K562 (cell line): ENCODE results near the gene ASAH2. TPM values are rescaled to one million over a fixed set of nuclear protein-coding genes. Genes with fewer than 3 reads are reported as not detected.

ENCODE experiments used
- ATAC-seq: fragments of 200-7000 bp; cut with Tn5 transposase; 3 replicates; pipeline ENCODE4 v1.9.1; 2020; ENCODE audit warnings: moderate library complexity
- BruUV-seq: library from RNA; stranded (reverse); fragments of 400-500 nt; replicated peaks from 2 replicates; lab custom pipeline; 2021; lab: Mats Ljungman, UMichigan
- CTCF ChIA-PET: fragments of 300-600 bp; formaldehyde crosslinking; extraction: SDS; loops from one replicate; lab custom pipeline; 2021; ENCODE audit warnings: low intra/inter-chr PET ratio; lab: Yijun Ruan, JAX
- POLR2A ChIA-PET: fragments of 300-600, 350-650 bp; sonication (Branson Sonifier 250); formaldehyde crosslinking; extraction: SDS; loops from one replicate; lab custom pipeline; 2021; ENCODE audit warnings: antibody characterized with exemption, inconsistent platforms; lab: Yijun Ruan, JAX
- DNase-seq, 4 experiments: peaks; one replicate each; pipeline versions ENCODE4 v3.0.0 to v3.0.0-alpha.2; 2011 to 2018; ENCODE audit warnings: low spot score in 3 of 4, mixed read lengths in 3 of 4; ENCODE audit errors: extremely low read depth in 1 of 4
- FAIRE-seq: peaks from 2 replicates; lab custom pipeline; 2011; peaks lifted over from hg19 to GRCh38; lab: Jason Lieb, UNC
- H2AFZ ChIP-seq: 2 replicates; pipeline ENCODE4 v1.6.0; 2011; ENCODE audit warnings: low read depth, low read length, control low read depth, inconsistent platforms
- H3K27ac ChIP-seq: fragments of 200-600 bp; 3 replicates; pipeline ENCODE4 v1.8.0; 2011; ENCODE audit warnings: low read depth, mild to moderate bottlenecking, control low read depth, inconsistent platforms, low read length, moderate library complexity, mixed read lengths; ENCODE audit errors: extremely low read depth
- H3K27me3 ChIP-seq, 2 experiments: fragments of 300-600 bp in 1 of 2; 2 replicates in 1 of 2; 3 replicates in 1 of 2; pipeline versions ENCODE4 v1.6.0 to v1.8.0; 2011; ENCODE audit warnings: inconsistent platforms in 2 of 2, low read length in 2 of 2, mild to moderate bottlenecking in 1 of 2, mixed read lengths in 1 of 2, moderate library complexity in 1 of 2; ENCODE audit not compliant: control insufficient read depth in 2 of 2, insufficient read depth in 2 of 2
- H3K36me3 ChIP-seq: fragments of 300-600 bp; 3 replicates; pipeline ENCODE4 v1.8.0; 2011; ENCODE audit warnings: mild to moderate bottlenecking, low read length, inconsistent platforms; ENCODE audit not compliant: control insufficient read depth, insufficient read depth
- H3K4me1 ChIP-seq, 2 experiments: fragments of 200-600 bp in 1 of 2; replicated peaks in 1 of 2; 2 replicates in 1 of 2; 3 replicates in 1 of 2; pipeline versions ENCODE4 v1.5.1 to v1.8.0; 2011; ENCODE audit warnings: inconsistent platforms in 2 of 2, low read length in 2 of 2, mild to moderate bottlenecking in 1 of 2, mixed read lengths in 1 of 2, moderate library complexity in 1 of 2; ENCODE audit not compliant: control insufficient read depth in 2 of 2, insufficient read depth in 2 of 2
- H3K4me2 ChIP-seq: 2 replicates; pipeline ENCODE4 v1.6.1; 2011; ENCODE audit warnings: low read length, control low read depth, inconsistent platforms, mixed read lengths; ENCODE audit not compliant: insufficient read depth
- H3K4me3 ChIP-seq: fragments of 200-600 bp; sonication (generic), shearing (Covaris generic); 2 replicates; pipeline ENCODE4 v1.5.1; 2016; ENCODE audit warnings: control low read depth, inconsistent platforms
- H3K79me2 ChIP-seq: fragments of 200-600 bp; 3 replicates; pipeline ENCODE4 v1.8.0; 2011; ENCODE audit warnings: low read length, inconsistent platforms; ENCODE audit not compliant: control insufficient read depth, insufficient read depth
- H3K9ac ChIP-seq, 2 experiments: 2 replicates each; pipeline versions ENCODE4 v1.6.0 to v1.6.1; 2011; ENCODE audit warnings: low read depth in 2 of 2, low read length in 2 of 2, control low read depth in 1 of 2, inconsistent platforms in 1 of 2, mild to moderate bottlenecking in 1 of 2, mixed read lengths in 1 of 2; ENCODE audit not compliant: insufficient read depth in 1 of 2
- H3K9me1 ChIP-seq: one replicate; pipeline ENCODE4 v1.6.0; 2011; ENCODE audit warnings: inconsistent platforms, mild to moderate bottlenecking, low read length, moderate library complexity; ENCODE audit not compliant: control insufficient read depth, insufficient read depth
- H3K9me3 ChIP-seq: replicated peaks from 2 replicates; pipeline ENCODE4 v1.5.1; 2011; ENCODE audit warnings: low read depth, low read length, inconsistent platforms; ENCODE audit not compliant: control insufficient read depth, insufficient read depth
- H4K20me1 ChIP-seq: replicated peaks from 2 replicates; pipeline ENCODE4 v1.6.1; 2011; ENCODE audit warnings: low read length, inconsistent platforms, mixed read lengths; ENCODE audit not compliant: control insufficient read depth, insufficient read depth
- ARNT ChIP-seq, 2 experiments: fragments of 450-650 bp; IDR thresholded peaks; 2 replicates each; pipeline ENCODE4 v1.6.1; 2016; ENCODE audit warnings: mild to moderate bottlenecking in 1 of 2
- HDAC2 ChIP-seq: fragments of 450-650 bp; IDR thresholded peaks from 2 replicates; pipeline ENCODE4 v1.6.1; 2016; ENCODE audit warnings: mild to moderate bottlenecking
- LEF1 ChIP-seq: fragments of 450-650 bp; IDR thresholded peaks from 2 replicates; pipeline ENCODE4 v1.6.1; 2016; ENCODE audit warnings: mild to moderate bottlenecking
- MAFF ChIP-seq: IDR thresholded peaks from 2 replicates; pipeline ENCODE4 v1.6.1; 2012; ENCODE audit warnings: low read length, improper control_type of control experiment
- NFIX ChIP-seq: fragments of 250-450 bp; sonication (Bioruptor Pico); IDR thresholded peaks from 2 replicates; pipeline ENCODE4 v1.4.0; 2020; ENCODE audit warnings: low read depth, mild to moderate bottlenecking, moderate library complexity
- NFXL1 ChIP-seq: fragments of 450-650 bp; formaldehyde crosslinking; IDR thresholded peaks from 2 replicates; pipeline ENCODE4 v1.4.0; 2021; ENCODE audit warnings: mild to moderate bottlenecking
- NONO ChIP-seq, 2 experiments: fragments of 200-400 bp in 1 of 2; fragments of 450-650 bp in 1 of 2; formaldehyde crosslinking in 1 of 2; IDR thresholded peaks; 2 replicates each; pipeline ENCODE4 v1.6.1; 2017; ENCODE audit warnings: low read depth in 2 of 2, mild to moderate bottlenecking in 2 of 2, moderate library complexity in 2 of 2, low read length in 1 of 2
- PHTF2 ChIP-seq: fragments of 250-450 bp; sonication (Bioruptor Pico); IDR thresholded peaks from 2 replicates; pipeline ENCODE4 v1.5.0; 2021; ENCODE audit warnings: mild to moderate bottlenecking
- POLR3A ChIP-seq: IDR thresholded peaks from 2 replicates; pipeline ENCODE4 v1.6.1; 2011; ENCODE audit warnings: borderline replicate concordance, mild to moderate bottlenecking, moderate library complexity; ENCODE audit not compliant: insufficient read length, insufficient read depth; ENCODE audit errors: extremely low read depth
- SIN3B ChIP-seq: fragments of 450-650 bp; IDR thresholded peaks from 2 replicates; pipeline ENCODE4 v1.6.1; 2017; ENCODE audit warnings: low read depth, mild to moderate bottlenecking, moderate library complexity
- TFAM ChIP-seq: fragments of 250-450 bp; sonication (Bioruptor Pico); conservative IDR thresholded peaks from 2 replicates; pipeline ENCODE4 v1.5.0; 2021; ENCODE audit warnings: mild to moderate bottlenecking, moderate library complexity
- ZFP30 ChIP-seq: fragments of 250-450 bp; sonication (Bioruptor Pico); IDR thresholded peaks from 2 replicates; pipeline ENCODE4 v1.8.0; 2022; ENCODE audit warnings: moderate library complexity, mild to moderate bottlenecking, inconsistent platforms, borderline replicate concordance
- ZNF146 ChIP-seq: IDR thresholded peaks from one replicate; pipeline ENCODE4 v1.6.1; 2018; ENCODE audit warnings: missing compliant biosample characterization; ENCODE audit not compliant: unreplicated experiment
- ZNF436 ChIP-seq: fragments of 250-450, 450-650 bp; sonication (Bioruptor Pico); formaldehyde crosslinking; IDR thresholded peaks from 2 replicates; pipeline ENCODE4 v1.7.0; 2020; ENCODE audit warnings: mild to moderate bottlenecking
- ZNF79 ChIP-seq: fragments of 250-450 bp; sonication (Bioruptor Pico); IDR thresholded peaks from 2 replicates; pipeline ENCODE4 v1.4.0; 2020; ENCODE audit warnings: low read depth, mild to moderate bottlenecking, moderate library complexity
- WGBS: fragments of 100-300 bp; shearing (Covaris generic); methylation state at CpG from one replicate; pipeline ENCODE4 v1.1.6; 2016; ENCODE audit warnings: low coverage, mixed read lengths; ENCODE audit not compliant: insufficient coverage; ENCODE audit errors: missing lambda C conversion rate; 5-methylcytosine and 5-hydroxymethylcytosine counted together
- in situ Hi-C: fragments of 300-500 bp; cut with MboI; formaldehyde crosslinking; loops from 4 replicates; pipeline ENCODE4 v1.15.0; 2018; ENCODE audit warnings: inconsistent platforms, mixed read lengths
- intact Hi-C: fragments of 100-400 bp; cut with micrococcal nuclease; formaldehyde crosslinking; loops from 2 replicates; pipeline ENCODE4 v1.14.2; 2022
- polyA plus RNA-seq, 8 experiments: library from polyadenylated mRNA; depleted of rRNA in 4 of 8; stranded (reverse) in 5 of 8; unstranded in 3 of 8; fragments of >200 nt; fragmentation: Nextera tagmentation in 2 of 8; fragmentation: Illumina TruSeq in 1 of 8; extraction: Ambion mirVana in 2 of 8; extraction: Trizol in 1 of 8; gene quantifications; 2 replicates each; pipeline versions ENCODE4 v1.2.1 to v1.2.3, GENCODE V29; 2011 to 2014; ENCODE audit warnings: inconsistent platforms in 1 of 8, missing spikeins in 1 of 8
- total RNA-seq, 7 experiments: library from RNA; depleted of rRNA in 6 of 7; stranded (reverse); fragments of >200 nt in 6 of 7; fragmentation: Illumina TruSeq in 2 of 7; extraction: Trizol in 2 of 7; gene quantifications; 2 replicates each; pipeline versions ENCODE4 v1.2.1 to v1.2.3, GENCODE V29; 2011 to 2021; ENCODE audit warnings: low replicate concordance in 1 of 7
- TF ChIP-seq, protein P1 (sequence below): sonication (generic); formaldehyde crosslinking; IDR thresholded peaks from 2 replicates; pipeline ENCODE4 v1.8.0; 2023; ENCODE audit warnings: missing genetic modification reagents, mild to moderate bottlenecking, borderline replicate concordance

Gene ASAH2
- total and polyA plus RNA-seq, 9 of the 15 experiments (the other 6 are each of a cell fraction or from before 2014, with no cell fraction given), result 2.5 to 12.0 (median 8.5) TPM

DNA sequence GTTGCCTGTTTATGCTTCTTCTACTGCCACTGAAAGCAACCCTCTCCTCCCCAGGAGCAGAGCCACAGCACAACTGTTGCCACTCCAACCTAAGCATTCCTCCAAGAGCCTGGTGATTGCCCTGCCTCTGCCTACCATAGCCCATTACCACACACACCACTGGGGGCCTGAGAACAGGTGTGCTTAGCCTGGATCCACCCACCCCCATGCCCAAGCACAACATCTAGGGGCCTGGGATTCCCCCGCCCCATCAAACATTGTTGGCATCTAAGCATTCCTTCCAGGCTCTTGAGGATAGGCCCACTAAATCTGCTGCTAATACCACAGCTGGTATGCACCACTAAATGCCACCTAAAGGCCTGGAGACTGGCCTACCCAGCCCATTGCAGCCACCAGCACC, 43.3 kb upstream of the ASAH2 start:
- Histone ChIP-seq H3K36me3 (no peaks in the 10 kb centered on the region), H3K27ac (no peak overlapping the region), H2AFZ (no peak overlapping the region), H3K4me3 (no peak overlapping the region), H3K4me1 (peaks cover 9 to 16% of the 10 kb centered on the region in 2 experiments; a peak in 3 of 5 replicates), H3K27me3 (no peaks in the 10 kb centered on the region), H3K4me2 (no peak overlapping the region), H3K9me3 (peaks cover 3% of the 10 kb centered on the region; the same call in 1 of the 2 replicates), H3K9me1 (no peaks in the 10 kb centered on the region), H3K9ac (peak overlapping the region in 1 of 2 experiments; percentile 53; a peak in 2 of 4 replicates), H3K79me2 (no peaks in the 10 kb centered on the region), H4K20me1 (no peaks in the 10 kb centered on the region)
- in situ Hi-C loops, result no loop called here
- TF ChIP-seq ZFP30 (CRISPR knock-in tag) (no peak), LEF1 (no peak), ZNF146 (CRISPR knock-in tag) (no peak), HDAC2 (no peak), NFIX (no peak), NONO (IDR thresholded peaks at IDR 0.05; ENCODE audit: low read depth in 2 of 2, low read length in 1 of 2) (no peak), POLR3A (no peak), NFXL1 (CRISPR knock-in tag) (no peak), PHTF2 (no peak), ZNF436 (CRISPR knock-in tag) (no peak), ZNF79 (no peak), TFAM (no peak), SIN3B (no peak), ARNT (IDR thresholded peaks at IDR 0.05) (no peak), MAFF (no peak)
- TF ChIP-seq, protein P1, sequence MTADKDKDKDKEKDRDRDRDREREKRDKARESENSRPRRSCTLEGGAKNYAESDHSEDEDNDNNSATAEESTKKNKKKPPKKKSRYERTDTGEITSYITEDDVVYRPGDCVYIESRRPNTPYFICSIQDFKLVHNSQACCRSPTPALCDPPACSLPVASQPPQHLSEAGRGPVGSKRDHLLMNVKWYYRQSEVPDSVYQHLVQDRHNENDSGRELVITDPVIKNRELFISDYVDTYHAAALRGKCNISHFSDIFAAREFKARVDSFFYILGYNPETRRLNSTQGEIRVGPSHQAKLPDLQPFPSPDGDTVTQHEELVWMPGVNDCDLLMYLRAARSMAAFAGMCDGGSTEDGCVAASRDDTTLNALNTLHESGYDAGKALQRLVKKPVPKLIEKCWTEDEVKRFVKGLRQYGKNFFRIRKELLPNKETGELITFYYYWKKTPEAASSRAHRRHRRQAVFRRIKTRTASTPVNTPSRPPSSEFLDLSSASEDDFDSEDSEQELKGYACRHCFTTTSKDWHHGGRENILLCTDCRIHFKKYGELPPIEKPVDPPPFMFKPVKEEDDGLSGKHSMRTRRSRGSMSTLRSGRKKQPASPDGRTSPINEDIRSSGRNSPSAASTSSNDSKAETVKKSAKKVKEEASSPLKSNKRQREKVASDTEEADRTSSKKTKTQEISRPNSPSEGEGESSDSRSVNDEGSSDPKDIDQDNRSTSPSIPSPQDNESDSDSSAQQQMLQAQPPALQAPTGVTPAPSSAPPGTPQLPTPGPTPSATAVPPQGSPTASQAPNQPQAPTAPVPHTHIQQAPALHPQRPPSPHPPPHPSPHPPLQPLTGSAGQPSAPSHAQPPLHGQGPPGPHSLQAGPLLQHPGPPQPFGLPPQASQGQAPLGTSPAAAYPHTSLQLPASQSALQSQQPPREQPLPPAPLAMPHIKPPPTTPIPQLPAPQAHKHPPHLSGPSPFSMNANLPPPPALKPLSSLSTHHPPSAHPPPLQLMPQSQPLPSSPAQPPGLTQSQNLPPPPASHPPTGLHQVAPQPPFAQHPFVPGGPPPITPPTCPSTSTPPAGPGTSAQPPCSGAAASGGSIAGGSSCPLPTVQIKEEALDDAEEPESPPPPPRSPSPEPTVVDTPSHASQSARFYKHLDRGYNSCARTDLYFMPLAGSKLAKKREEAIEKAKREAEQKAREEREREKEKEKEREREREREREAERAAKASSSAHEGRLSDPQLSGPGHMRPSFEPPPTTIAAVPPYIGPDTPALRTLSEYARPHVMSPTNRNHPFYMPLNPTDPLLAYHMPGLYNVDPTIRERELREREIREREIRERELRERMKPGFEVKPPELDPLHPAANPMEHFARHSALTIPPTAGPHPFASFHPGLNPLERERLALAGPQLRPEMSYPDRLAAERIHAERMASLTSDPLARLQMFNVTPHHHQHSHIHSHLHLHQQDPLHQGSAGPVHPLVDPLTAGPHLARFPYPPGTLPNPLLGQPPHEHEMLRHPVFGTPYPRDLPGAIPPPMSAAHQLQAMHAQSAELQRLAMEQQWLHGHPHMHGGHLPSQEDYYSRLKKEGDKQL, result no peak
- ChIA-PET POLR2A (interaction anchor here (0.7 to 1.3 kb wide), 2 partner anchors 8 to 11 kb away, joined by 3 to 4 read pairs; no protein-coding TSS in a partner anchor), CTCF (no interaction called here)
- FAIRE-seq (no peak), DNase-seq (no peak), ATAC-seq (peak; percentile 20)
- intact Hi-C loops, result loop anchor here (5.0 kb wide), 3 partner anchors 33 to 358 kb away; no protein-coding TSS in a partner anchor
- BruUV-seq, result no TSS peak
- WGBS, result 81% methylated on average over 1 of the region's 1 CpG
